GM12878 (cell line): ENCODE data around the gene ANKRD33. TPM values are rescaled to one million over a fixed set of nuclear protein-coding genes. Genes with fewer than 3 reads are reported as not detected.

Source experiments
- ATAC-seq: fragments of 200-7000 bp; cut with Tn5 transposase; 3 replicates; pipeline ENCODE4 v1.9.1; 2020; ENCODE audit warnings: mild to moderate bottlenecking, moderate library complexity
- BruUV-seq: library from RNA; stranded (reverse); fragments of 400-500 nt; replicated peaks from 2 replicates; lab custom pipeline; 2021; lab: Mats Ljungman, UMichigan
- CTCF ChIA-PET: fragments of 300-600 bp; sonication (Branson Sonifier 250); formaldehyde crosslinking; extraction: SDS; loops from one replicate; lab custom pipeline; 2021; ENCODE audit warnings: inconsistent platforms; lab: Yijun Ruan, JAX
- POLR2A ChIA-PET: fragments of 350-600 bp; formaldehyde crosslinking; extraction: SDS; loops from one replicate; lab custom pipeline; 2021; ENCODE audit warnings: inconsistent platforms; lab: Charles Lee
- RAD21 ChIA-PET: fragments of 300-600 bp; sonication (Branson Sonifier 250); formaldehyde crosslinking; loops from one replicate; lab custom pipeline; 2023; ENCODE audit warnings: antibody characterized with exemption; ENCODE audit not compliant: unreplicated experiment; lab: Charles Lee
- SMC1A ChIA-PET: fragments of 300-600 bp; sonication (Branson Sonifier 250); formaldehyde crosslinking; loops from one replicate; lab custom pipeline; 2023; ENCODE audit not compliant: unreplicated experiment, uncharacterized antibody; lab: Charles Lee
- DNase-seq: peaks from one replicate; pipeline ENCODE4 v3.0.0-alpha.2; 2011; ENCODE audit warnings: low read depth, low spot score
- FAIRE-seq: peaks from 3 replicates; lab custom pipeline; 2011; peaks lifted over from hg19 to GRCh38; lab: Jason Lieb, UNC
- H2AFZ ChIP-seq: 2 replicates; pipeline ENCODE4 v1.6.0; 2011; ENCODE audit warnings: low read depth, low read length, control low read depth; ENCODE audit not compliant: control insufficient read depth
- H3K27ac ChIP-seq: 2 replicates; pipeline ENCODE4 v1.5.1; 2011; ENCODE audit warnings: control low read depth; ENCODE audit not compliant: control insufficient read depth, insufficient read depth
- H3K27me3 ChIP-seq, 2 experiments: replicated peaks in 1 of 2; 2 replicates each; pipeline versions ENCODE4 v1.6.0 to v1.6.1; 2011; ENCODE audit warnings: low read length in 1 of 2; ENCODE audit not compliant: control insufficient read depth in 2 of 2, insufficient read depth in 2 of 2
- H3K36me3 ChIP-seq, 2 experiments: 2 replicates each; pipeline ENCODE4 v1.5.1; 2011; ENCODE audit warnings: low read length in 1 of 2; ENCODE audit not compliant: control insufficient read depth in 2 of 2, insufficient read depth in 2 of 2
- H3K4me1 ChIP-seq: 2 replicates; pipeline ENCODE4 v1.6.1; 2011; ENCODE audit warnings: mild to moderate bottlenecking, low read length, moderate library complexity, mixed read lengths; ENCODE audit not compliant: control insufficient read depth, insufficient read depth
- H3K4me2 ChIP-seq: 2 replicates; pipeline ENCODE4 v1.6.0; 2011; ENCODE audit warnings: control low read depth; ENCODE audit not compliant: control insufficient read depth, insufficient read depth
- H3K4me3 ChIP-seq: fragments of 200-600 bp; sonication (generic); 2 replicates; pipeline ENCODE4 v1.5.1; 2016
- H3K79me2 ChIP-seq: 2 replicates; pipeline ENCODE4 v1.6.0; 2011; ENCODE audit warnings: low read length; ENCODE audit not compliant: control insufficient read depth, insufficient read depth
- H3K9ac ChIP-seq: 2 replicates; pipeline ENCODE4 v1.8.0; 2011; ENCODE audit warnings: low read length, control low read depth, mixed read lengths; ENCODE audit not compliant: control insufficient read depth, insufficient read depth
- H3K9me3 ChIP-seq: replicated peaks from 3 replicates; pipeline ENCODE4 v1.5.1; 2011; ENCODE audit warnings: mild to moderate bottlenecking, low read length; ENCODE audit not compliant: control insufficient read depth, insufficient read depth
- H4K20me1 ChIP-seq: 2 replicates; pipeline ENCODE4 v1.6.0; 2011; ENCODE audit not compliant: control insufficient read depth, insufficient read depth
- DPF2 ChIP-seq: fragments of 450-650 bp; IDR thresholded peaks from 2 replicates; pipeline ENCODE4 v1.6.1; 2017; ENCODE audit warnings: mild to moderate bottlenecking
- EED ChIP-seq: sonication (generic); IDR thresholded peaks from 2 replicates; pipeline ENCODE4 v1.6.1; 2016; ENCODE audit warnings: antibody characterized with exemption, low read depth
- ETV6 ChIP-seq, 2 experiments: fragments of 450-650 bp in 1 of 2; IDR thresholded peaks in 1 of 2; conservative IDR thresholded peaks in 1 of 2; 2 replicates each; pipeline ENCODE4 v1.6.1; 2014; ENCODE audit warnings: antibody characterized with exemption in 1 of 2, borderline replicate concordance in 1 of 2, low read depth in 1 of 2, mild to moderate bottlenecking in 1 of 2, moderate library complexity in 1 of 2
- IKZF1 ChIP-seq: fragments of 450-650 bp; conservative IDR thresholded peaks from 2 replicates; pipeline ENCODE4 v1.6.1; 2017; ENCODE audit warnings: antibody characterized with exemption, mild to moderate bottlenecking
- IKZF2 ChIP-seq, 2 experiments: fragments of 450-650 bp; IDR thresholded peaks; 2 replicates each; pipeline ENCODE4 v1.6.1; 2017; ENCODE audit warnings: mild to moderate bottlenecking in 2 of 2, moderate library complexity in 2 of 2
- NR2C1 ChIP-seq: fragments of 450-650 bp; IDR thresholded peaks from 2 replicates; pipeline ENCODE4 v1.6.1; 2017; ENCODE audit warnings: antibody characterized with exemption, mild to moderate bottlenecking, moderate library complexity
- SKIL ChIP-seq: fragments of 450-650 bp; IDR thresholded peaks from 2 replicates; pipeline ENCODE4 v1.6.1; 2017; ENCODE audit warnings: mild to moderate bottlenecking, low read depth, inconsistent platforms; ENCODE audit not compliant: poor library complexity, severe bottlenecking
- SPI1 ChIP-seq: IDR thresholded peaks from 2 replicates; pipeline ENCODE4 v1.6.1; 2011; ENCODE audit warnings: low read depth, mild to moderate bottlenecking, low read length, moderate library complexity, borderline replicate concordance; ENCODE audit not compliant: insufficient read depth
- WGBS: methylation state at CpG from one replicate; pipeline ENCODE4 v1.1.6; 2016; ENCODE audit warnings: low lambda C conversion rate; ENCODE audit not compliant: insufficient replicate concordance, insufficient coverage; ENCODE audit errors: missing lambda C conversion rate; 5-methylcytosine and 5-hydroxymethylcytosine counted together
- in situ Hi-C: fragments of 300-500 bp; cut with MboI; formaldehyde crosslinking; loops from 9 replicates; pipeline ENCODE4 v1.14.3; 2018; ENCODE audit warnings: mixed read lengths
- intact Hi-C: fragments of 100-400 bp; cut with micrococcal nuclease; formaldehyde crosslinking; loops from one replicate; pipeline ENCODE4 v1.14.2; 2022; ENCODE audit not compliant: unreplicated experiment
- polyA plus RNA-seq, 11 experiments: library from polyadenylated mRNA; depleted of rRNA in 4 of 11; unstranded in 6 of 11; stranded (reverse) in 5 of 11; fragments of >200 nt; fragmentation: Nextera tagmentation in 4 of 11; fragmentation: Illumina TruSeq in 1 of 11; extraction: Ambion mirVana in 4 of 11; extraction: Trizol in 1 of 11; gene quantifications; 1 replicate in 1 of 11; 2 replicates in 10 of 11; pipeline versions ENCODE4 v1.2.1 to v1.2.3, GENCODE V29; 2011 to 2016; ENCODE audit warnings: inconsistent platforms in 2 of 11, missing spikeins in 2 of 11, low read depth in 1 of 11
- total RNA-seq, 4 experiments: library from RNA; depleted of rRNA in 3 of 4; stranded (reverse); fragments of >200 nt in 3 of 4; fragmentation: Illumina TruSeq in 1 of 4; extraction: Trizol in 1 of 4; gene quantifications; 2 replicates each; pipeline versions ENCODE4 v1.2.1 to v1.2.3, GENCODE V29; 2013 to 2021
- TF ChIP-seq, protein P1 (sequence below): fragments of 450-650 bp; IDR thresholded peaks from 2 replicates; pipeline ENCODE4 v1.6.1; 2016; ENCODE audit warnings: mild to moderate bottlenecking

The ANKRD33 gene
- total and polyA plus RNA-seq, 10 of the 15 experiments (the other 5 are each of a cell fraction or from before 2014, with no cell fraction given), result not detected

DNA sequence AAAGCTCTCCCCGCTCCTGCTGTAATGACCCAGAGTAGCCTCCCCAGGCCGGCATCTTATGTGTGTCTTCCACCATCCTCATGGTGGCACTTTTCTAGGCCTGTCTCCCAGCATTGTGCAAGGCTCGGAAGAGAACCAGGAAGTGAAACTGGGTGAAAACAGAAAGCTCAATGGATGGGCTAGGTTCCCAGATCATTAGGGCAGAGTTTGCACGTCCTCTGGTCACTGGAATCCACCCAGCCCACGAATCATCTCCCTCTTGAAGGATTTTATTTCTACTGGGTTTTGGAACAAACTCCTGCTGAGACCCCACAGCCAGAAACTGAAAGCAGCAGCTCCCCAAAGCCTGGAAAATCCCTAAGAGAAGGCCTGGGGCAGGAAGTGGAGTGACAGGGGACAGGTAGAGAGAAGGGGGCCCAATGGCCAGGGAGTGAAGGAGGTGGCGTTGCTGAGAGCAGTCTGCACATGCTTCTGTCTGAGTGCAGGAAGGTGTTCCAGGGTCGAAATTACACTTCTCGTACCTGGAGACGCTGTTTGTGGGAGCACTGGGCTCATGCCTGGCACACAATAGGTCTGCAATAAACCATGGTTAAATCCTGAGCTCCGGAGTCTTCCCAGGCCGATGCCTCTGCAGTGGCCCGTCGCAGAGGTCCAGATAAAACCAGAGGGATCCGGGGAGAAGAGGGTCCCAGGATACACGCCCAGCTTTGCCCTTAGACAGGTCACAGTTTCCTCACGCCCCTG is 35.0 kb downstream of the ANKRD33 start:
- no peak overlapping the region for H3K9ac ChIP-seq
- peak; percentile 50 for ATAC-seq
- no peaks in the 10 kb centered on the region for H3K79me2 ChIP-seq
- WGBS, result 39% methylated on average over 15 of the region's 16 CpGs
- peak overlapping the region; percentile 24 for H3K4me2 ChIP-seq
- peak; percentile 21 for DNase-seq
- no peak overlapping the region for H3K27ac ChIP-seq
- no TSS peak for BruUV-seq
- ChIA-PET RAD21 (no interaction called here), POLR2A (interaction anchor here (0.8 kb wide), 1 partner anchor 11 kb away, joined by 4 read pairs; no protein-coding TSS in a partner anchor), SMC1A (interaction anchor here (0.7 to 1.4 kb wide), 2 partner anchors 11 to 326 kb away, joined by 3 read pairs; no protein-coding TSS in a partner anchor), CTCF (interaction anchor here (0.6 to 2.6 kb wide), 13 partner anchors 11 to 1148 kb away, joined by 3 to 12 read pairs (median 4); partner anchors contain the start of gene NR4A1)
- no peaks in the 10 kb centered on the region for H3K27me3 ChIP-seq
- no peaks in the 10 kb centered on the region for H3K36me3 ChIP-seq
- no peaks in the 10 kb centered on the region for H3K9me3 ChIP-seq
- in situ Hi-C loops (no loop called here), intact Hi-C loops (no loop called here)
- H2AFZ ChIP-seq, result peak overlapping the region; percentile 20
- no peaks in the 10 kb centered on the region for H4K20me1 ChIP-seq
- TF ChIP-seq EED, result 0 out of 2 replicates have a peak, but pooled peaks have one; percentile 13
- peak; percentile 88 for TF ChIP-seq SPI1
- TF ChIP-seq DPF2, result peak; percentile 11; the same call in 1 of the 2 replicates
- peak in 1 of 2 experiments; percentile 39; a peak in 1 of 4 replicates for TF ChIP-seq ETV6 (conservative IDR thresholded peaks at IDR 0.05 in 1 of 2, IDR thresholded peaks at IDR 0.05 in 1 of 2; ENCODE audit: borderline replicate concordance in 1 of 2, low read depth in 1 of 2)
- TF ChIP-seq, protein P1, sequence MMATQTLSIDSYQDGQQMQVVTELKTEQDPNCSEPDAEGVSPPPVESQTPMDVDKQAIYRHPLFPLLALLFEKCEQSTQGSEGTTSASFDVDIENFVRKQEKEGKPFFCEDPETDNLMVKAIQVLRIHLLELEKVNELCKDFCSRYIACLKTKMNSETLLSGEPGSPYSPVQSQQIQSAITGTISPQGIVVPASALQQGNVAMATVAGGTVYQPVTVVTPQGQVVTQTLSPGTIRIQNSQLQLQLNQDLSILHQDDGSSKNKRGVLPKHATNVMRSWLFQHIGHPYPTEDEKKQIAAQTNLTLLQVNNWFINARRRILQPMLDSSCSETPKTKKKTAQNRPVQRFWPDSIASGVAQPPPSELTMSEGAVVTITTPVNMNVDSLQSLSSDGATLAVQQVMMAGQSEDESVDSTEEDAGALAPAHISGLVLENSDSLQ, result peak; percentile 61
- no peak for TF ChIP-seq NR2C1
- TF ChIP-seq SKIL, result no peak
- peak in 1 of 2 experiments; percentile 57; a peak in 2 of 4 replicates for TF ChIP-seq IKZF2 (IDR thresholded peaks at IDR 0.05)
- TF ChIP-seq IKZF1, result peak; percentile 55
- FAIRE-seq, result peak; percentile 84
- H3K4me1 ChIP-seq, result peaks cover 35% of the 10 kb centered on the region
- H3K4me3 ChIP-seq, result no peak overlapping the region
